Dermis blood vessel endothelial cell (primary cell): Measurements from ENCODE around the gene MTURN. TPM values are rescaled to one million over a fixed set of nuclear protein-coding genes. Genes with fewer than 3 reads are reported as not detected.

Source experiments
- total RNA-seq: library from RNA; depleted of rRNA; stranded (reverse); fragments of >200 nt; gene quantifications from 2 replicates; pipeline ENCODE4 v1.2.3, GENCODE V29; 2014

The MTURN gene
- total RNA-seq, 1 donor from 2014 or later, result 11.4 TPM

Other genes starting within 250 kb of the MTURN start
- gene SCRN1, start 145.2 kb upstream of the MTURN start, total RNA-seq, result 94.6 and 95.5 TPM in 2 replicates
- gene FKBP14, start 108.3 kb upstream of the MTURN start, total RNA-seq, result 15.5 and 18.2 TPM in 2 replicates
- 19.1 and 22.8 TPM in 2 replicates for gene PLEKHA8, start 106.6 kb upstream of the MTURN start, total RNA-seq
- 9.5 and 13.4 TPM in 2 replicates for gene ZNRF2, start 149.6 kb downstream of the MTURN start, total RNA-seq